NCI-H2029 treated with DMSO at 0.1 percent for 48 hours (cell line): ENCODE data around the gene GPS1.

ENCODE experiments used
- DNase-seq: peaks from one replicate; lab custom pipeline; 2025; lab: John Stamatoyannopoulos, UW

Gene GPS1

DNA sequence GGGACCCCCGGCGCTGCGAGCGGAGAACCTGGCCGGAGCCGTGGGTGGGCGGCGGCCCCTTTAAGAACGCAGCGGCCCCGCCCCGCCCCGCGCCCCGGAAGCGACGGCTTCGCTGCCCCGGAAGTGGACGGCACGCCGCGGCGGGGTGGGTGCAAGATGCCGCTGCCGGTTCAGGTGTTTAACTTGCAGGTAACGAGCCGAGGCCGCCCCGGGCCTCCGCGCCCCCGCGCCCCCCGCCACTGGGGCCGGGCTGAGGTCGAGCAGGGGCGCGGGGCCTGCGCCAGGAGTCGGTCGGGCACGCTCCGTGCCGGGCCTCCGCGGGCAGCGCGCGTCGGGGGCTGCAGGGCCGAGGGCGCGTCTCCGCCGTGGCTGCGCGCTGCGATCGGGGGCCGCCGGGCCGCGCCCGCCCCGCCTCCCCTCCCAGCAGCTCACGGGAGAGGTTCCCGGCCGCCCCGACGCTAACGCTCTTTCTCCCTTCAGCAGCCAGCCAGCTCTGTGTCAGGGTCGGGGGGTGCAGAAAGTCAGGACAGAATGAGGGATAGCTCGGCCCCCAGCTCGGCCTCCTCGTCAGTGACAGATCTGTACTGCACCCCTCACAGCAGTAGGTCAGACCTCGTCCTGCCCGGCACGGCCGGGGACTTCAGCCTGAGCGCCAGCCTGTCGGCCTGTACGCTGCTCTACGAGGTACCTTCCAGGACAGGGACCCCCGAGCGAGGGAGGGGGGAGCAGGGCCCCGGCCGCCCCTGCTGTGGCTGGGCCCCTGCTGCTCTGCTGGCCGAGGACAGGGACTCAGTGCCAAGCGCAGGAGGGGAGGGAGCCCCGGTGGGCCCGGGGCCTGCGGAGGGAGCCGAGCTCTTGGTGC, at the start of gene GPS1, which contains the start of gene RFNG:
Gene GPS1, plus strand, starts transcription at position 123 of the 862 bp plus-strand sequence. Its CDS starts 34 bp downstream, at position 157.
Gene RFNG, minus strand, starts transcription at position 36 of the 862 bp plus-strand sequence. CDS start 45 bp downstream, outside the sequence.
- DNase-seq: no peak

DNA sequence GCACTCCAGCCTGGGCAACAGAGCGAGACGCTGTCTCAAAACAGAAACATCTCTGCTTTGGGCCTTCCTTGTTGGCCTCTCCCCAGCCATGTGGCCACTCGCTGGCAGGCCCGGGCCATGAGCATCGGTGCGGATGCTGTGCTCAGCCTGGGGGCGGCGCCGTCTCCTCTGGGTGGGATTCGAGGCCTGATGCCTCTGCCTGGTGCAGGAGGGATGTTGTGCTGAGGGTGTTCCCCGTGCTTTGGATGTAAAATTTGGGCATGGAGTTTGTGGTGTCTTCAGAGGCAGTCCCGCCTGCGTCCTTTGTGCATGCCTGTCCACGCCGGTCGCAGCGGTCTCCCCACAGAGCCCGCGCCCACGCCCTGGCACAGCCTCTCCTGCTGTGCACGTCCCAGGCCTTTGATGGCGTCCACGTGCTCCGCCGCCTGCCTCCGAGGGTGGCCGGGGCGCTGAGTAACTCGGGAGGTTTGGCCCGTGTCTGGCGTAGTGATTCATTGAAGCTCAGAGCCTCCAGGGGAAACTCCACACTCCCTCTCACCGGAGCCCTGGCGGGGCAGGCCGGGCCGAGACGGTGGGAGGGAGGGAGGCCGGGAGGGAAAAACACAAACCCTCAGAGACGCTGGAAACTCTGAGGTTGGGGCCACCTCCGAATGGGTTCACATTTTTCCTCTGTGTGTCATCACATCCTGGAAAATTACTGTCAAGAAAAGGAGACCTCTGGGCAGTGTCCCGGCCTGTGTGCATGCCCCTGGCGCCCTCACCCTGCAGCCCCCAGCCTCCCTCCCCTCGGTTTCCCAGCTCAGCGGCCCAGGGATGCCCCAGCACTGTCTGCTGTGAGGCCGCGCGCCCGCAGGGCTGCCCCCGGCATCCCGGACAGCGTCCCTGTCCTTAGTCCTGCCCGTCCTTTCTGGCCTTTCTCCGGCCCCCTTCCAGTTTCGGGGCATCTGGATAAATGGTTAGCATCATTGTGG, 48.0 kb upstream of the GPS1 start:
- no peak for DNase-seq

DNA sequence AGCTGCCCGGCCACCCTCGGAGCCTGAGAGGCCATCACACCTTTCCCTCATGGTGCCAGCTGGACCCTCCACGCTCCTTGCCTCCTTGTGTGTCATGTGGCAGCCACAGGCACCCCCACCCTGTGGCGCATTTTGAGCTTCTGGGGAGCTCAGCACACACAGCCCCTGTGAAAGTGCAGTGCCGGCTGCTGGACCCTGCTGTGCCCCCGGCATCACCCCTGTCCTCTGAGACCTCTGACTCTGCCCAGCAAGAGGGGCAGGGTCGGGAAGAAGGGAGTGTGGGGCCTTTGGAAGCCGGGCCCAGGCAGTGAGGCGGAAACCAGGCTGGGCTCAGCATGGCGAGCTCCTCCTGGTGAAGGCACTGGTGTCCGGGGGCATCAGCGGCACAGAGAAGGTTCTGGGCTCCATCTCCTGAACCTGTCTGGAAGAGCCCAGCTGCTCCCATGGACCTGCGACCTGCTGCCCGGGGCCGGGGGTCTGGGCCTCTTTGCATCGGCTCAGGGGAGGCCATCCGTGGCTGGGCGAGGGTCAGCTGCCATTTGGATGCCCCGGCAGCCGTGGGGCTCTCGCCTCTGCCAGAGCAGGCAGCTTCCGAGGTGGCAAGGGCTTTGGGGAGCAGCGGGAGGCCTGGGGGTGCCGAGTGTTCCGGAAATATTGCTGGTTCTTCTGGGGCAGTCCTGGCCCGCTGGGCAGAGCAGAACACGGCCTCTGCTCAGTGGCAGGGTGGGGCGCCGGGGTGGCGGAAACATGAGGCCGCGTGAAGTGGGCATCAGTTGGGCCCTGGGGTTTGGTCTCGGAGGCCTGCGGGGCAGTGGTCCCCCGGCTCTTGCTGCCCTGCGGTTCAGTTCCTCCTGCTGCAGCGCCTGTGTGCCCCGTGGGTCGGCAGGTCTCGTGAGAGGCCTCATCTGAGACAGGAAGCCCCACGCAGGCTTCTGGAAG, 46.9 kb upstream of the GPS1 start:
- no peak for DNase-seq

DNA sequence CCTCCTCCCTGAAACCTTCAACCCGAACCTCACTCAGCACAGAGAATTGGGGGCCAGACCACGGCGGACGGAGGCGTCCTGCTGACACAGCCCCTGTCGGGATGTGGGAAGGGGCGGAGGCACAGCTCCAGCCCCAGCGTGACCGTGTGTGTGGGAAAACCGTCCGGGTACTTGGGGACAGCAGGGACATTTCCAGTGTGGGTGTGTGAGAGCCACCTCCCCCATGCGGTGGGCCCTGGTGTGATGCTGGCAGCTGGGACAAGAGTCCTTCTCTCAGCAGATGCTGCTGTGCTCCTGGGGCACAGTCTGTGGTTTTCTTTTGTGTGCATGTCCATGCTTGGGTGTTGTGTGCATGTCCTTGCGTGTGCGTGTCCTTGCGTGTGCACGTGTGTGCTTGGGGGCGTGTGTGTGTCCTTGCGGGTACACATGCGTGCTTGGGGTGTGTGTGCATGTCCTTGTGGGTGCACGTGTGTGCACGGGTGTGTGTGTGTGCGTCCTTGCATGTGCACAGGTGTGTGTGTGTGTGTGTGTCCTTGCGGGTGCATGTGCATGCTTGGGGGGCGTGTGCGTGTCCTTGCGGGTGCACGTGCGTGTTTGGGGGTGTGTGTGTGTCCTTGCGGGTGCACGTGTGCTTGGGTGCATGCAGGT, 45.9 kb upstream of the GPS1 start:
- DNase-seq: no peak

DNA sequence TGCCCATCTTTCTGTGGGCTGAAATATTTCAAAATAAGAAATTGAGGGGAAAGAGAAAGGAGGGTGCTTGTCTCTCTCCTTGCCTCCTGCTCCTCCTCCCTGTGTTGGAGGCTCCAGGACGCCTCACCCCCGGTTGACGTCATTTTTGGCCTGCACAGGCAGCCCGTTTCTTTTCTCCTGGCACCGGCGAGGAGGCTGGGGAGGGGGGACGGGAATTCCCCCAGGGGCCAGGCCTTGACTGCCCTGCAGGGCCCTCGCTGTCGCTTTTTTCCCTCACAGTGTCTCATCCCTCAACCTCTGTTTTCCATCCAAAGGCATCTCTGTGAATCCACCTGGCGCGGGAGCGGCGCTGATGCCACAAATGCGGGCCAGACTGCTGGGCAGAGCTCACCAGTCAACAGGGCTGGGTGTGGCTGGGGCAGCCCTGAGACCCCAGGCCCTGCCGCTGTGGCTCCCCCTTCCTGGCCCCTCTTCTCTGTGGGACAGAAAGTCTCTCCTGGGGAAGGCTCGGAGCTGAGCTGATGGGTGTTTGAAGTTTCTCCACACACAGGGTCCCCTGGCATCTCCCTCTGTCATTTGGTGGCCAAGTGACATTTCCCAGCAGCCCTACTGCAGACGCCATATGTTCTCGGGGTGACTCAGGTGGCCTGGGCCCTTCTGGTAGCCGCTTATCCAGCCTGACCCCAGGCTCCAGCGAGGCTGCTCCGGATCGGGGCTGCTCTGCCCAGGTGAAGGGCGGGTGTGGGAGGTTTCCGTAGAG, 45.0 kb upstream of the GPS1 start:
- no peak for DNase-seq

DNA sequence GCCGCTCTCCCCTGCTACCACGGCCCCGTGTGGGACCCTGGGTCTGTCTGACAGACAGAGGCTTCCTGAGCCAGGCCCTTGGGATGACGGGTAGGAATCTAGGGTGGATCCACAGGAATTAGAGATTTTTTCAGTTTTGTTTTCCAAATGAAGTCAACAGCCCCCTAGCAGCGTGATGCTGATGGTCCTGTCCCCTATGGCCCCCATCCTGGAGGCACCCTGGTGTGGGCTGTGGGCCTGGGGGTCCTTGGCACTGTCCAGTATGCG, 44.5 kb upstream of the GPS1 start:
- no peak for DNase-seq

DNA sequence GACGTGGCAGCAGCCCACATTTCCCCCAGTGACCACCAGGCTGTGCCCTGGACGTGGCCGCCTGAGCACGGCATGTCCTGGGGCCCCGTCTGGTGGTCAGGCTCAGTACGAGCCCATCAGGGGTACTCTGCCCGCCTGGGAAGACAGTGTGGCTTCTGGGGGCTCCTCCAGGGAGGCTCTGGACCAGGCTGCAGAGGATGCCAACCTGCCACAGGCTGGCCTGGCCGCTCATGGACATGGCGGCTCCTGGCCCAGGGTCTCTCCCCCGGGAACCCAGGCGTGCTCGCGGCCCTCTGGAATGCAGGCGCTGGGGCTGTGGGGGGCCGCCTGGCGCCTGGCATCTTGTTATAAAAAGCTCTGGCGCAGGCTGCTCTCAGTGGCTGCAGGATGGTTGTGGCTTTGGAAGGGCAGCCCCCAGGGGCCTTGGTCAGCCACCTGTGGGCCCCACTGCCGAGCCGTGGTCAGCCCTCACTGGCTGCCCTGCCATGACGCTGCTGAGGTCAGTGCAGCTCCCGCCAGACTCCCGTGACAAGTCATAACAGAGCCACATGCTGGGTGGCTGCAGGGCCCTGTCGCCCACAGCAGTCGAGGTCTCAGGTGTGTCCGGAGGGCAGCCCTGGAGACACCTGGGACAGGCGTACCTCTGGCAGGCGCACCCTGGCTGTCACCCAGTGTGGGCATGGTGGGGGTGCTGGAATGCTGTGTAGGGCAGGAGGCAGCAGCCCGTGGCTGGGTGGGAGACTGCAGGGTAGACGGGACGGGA, 44.0 kb upstream of the GPS1 start:
- no peak for DNase-seq

DNA sequence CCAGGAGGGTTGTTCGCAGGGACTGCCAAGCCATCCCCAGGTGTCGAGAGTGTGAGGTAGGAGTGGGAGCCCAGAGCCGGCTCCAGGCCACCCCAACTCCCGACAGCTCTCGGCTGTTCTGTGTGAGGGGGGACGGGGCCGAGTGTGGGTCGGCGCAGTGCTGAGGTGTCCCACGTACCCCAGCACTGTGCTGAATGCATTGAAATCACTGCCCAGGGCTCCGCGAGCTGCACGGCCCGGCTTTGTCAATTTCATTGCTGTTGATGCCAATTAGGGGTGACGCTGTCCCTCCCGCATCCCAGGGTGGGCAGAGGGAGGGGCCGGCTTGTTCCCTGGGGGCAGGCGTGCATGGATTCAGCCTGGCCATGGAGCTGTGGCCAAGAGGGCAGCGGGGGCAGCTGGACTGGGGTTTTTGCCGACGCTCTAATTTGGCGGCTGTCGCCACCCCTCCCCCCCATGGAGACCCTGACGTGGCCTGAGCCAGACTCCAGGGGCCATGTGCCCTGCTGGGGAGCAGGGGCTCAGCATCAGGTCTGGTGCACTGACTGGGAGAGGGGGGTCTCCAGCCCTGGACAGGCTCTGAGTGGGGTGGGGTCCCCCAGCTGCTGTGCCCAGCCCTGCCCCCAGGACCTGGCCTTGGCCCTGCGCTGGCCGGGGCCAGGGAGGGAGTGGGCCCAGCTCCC, 43.3 kb upstream of the GPS1 start:
- no peak for DNase-seq

DNA sequence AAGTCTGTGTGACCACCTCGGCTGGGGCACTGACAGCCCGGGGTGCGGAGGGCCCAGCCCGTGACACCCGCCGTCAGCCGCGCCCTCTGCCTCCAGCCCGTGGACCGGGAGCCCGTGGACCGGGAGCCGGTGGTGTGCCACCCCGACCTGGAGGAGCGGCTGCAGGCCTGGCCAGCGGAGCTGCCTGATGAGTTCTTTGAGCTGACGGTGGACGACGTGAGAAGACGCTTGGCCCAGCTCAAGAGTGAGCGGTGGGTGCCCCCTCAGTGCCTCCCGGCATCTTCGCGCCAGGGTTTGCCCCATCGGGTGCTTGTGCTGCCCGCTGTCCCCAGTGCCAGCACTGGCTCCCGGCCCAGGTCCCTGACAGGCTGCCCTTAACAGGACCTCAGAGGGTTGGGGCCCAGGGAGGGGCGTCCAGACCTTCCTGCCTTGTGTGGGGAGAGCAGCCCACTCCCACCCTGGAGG, 42.7 kb upstream of the GPS1 start:
- DNase-seq: no peak

DNA sequence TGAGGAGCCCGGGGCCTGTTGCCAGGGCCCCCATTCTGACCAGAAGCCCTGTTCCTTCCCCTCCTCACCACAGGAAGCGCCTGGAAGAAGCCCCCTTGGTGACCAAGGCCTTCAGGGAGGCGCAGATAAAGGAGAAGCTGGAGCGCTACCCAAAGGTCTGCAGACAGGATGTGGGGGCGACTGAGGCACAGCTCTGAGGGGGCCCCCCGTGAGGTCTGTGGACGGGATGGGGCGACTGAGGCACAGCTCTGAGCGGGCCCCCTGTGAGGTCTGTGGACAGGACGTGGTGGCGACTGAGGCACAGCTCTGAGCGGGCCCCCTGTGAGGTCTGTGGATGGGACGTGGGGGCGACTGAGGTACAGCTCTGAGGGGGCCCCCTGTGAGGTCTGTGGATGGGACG, 42.3 kb upstream of the GPS1 start:
- no peak for DNase-seq

DNA sequence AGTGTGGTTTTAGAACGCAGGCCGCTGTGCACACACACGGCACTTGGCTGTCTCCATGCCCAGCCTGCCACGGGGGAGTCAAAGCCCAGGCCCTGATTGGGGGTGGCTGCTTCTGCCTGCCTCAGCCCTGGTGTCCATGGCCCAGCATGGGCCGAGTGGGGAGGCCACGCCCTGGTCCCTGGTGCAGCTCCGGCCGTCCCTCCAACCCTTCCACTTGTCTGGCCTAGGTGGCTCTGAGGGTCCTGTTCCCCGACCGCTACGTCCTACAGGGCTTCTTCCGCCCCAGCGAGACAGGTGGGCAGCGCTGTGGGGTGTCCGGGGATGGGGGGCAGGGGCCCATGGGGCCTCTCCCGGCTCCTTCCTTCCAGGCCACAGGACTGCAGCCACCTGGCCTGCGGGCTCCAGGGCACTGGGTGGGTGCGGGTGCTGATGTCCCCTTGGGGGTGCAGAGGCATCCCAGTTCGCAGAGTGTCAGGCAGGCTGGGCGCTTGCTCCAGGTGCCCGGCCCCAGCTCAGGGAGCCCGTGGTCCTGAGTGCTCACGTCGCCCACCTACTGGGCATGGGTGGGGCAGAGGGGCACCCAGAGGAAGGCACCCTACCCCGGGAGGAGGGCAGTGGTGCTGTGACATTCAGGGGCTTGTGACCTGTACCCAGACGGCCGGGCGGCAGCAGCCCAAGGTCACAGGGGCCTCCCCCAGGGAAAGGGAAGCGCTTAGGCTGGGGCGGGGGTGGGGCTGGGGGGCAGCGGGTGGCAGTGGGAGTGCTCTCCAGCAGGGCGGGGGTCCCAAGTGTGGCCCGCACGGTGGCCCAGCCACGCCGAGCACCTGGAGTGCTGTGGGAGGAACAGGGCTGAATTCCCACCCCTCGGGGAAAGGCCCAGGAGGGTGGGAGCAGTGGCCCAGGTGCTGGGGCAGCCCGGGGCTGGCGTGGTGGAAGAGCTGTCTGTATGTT, 40.8 kb upstream of the GPS1 start:
- no peak for DNase-seq

DNA sequence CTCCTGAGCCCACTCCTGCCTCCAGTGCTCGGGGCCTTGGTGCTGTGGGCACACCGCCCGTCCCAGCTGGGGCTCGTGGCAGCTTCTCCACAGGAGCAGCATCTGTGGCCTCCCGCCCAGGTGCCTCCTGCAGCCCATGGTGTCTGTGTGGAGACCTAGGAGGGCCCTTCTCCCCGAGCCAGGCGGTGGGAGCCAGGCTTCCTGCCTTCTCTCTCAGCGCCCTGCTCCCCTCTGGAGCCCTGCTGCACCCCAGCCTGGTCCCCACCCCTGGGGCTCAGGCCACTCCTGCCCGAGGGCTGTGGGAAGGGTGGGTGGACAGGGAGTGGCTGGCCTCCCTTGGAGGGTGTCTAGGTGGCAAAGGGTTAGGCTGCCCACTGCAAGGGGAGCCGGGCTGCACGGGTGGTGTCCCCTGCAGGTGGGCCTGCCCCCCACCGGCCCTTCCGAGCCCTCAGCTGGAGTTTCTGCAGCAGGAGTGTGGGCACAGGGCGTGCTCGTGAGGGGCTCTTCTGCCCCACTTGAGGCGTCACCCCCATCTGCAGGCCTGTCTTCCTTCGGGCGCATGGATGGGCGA, 40.0 kb upstream of the GPS1 start:
- no peak for DNase-seq

DNA sequence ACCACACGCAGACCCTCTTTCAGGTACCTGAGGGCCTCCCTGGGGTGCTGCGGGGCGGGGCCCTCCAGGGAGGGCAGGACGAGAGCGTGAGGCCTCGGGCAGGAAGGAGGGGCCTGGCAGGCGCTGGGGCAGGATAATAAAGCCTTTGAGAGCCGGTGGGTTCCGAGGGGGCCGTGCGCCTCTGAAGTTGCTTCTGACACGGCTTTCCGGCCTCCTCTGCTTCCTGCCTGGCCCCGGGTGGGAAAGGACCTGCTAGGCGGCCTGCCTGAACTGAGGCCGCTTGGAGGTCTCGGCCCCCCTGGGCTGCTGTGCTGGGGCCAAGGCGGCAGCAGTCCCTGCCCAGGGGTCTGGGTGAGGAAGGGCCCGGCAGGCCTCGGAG, 39.4 kb upstream of the GPS1 start:
- no peak for DNase-seq

DNA sequence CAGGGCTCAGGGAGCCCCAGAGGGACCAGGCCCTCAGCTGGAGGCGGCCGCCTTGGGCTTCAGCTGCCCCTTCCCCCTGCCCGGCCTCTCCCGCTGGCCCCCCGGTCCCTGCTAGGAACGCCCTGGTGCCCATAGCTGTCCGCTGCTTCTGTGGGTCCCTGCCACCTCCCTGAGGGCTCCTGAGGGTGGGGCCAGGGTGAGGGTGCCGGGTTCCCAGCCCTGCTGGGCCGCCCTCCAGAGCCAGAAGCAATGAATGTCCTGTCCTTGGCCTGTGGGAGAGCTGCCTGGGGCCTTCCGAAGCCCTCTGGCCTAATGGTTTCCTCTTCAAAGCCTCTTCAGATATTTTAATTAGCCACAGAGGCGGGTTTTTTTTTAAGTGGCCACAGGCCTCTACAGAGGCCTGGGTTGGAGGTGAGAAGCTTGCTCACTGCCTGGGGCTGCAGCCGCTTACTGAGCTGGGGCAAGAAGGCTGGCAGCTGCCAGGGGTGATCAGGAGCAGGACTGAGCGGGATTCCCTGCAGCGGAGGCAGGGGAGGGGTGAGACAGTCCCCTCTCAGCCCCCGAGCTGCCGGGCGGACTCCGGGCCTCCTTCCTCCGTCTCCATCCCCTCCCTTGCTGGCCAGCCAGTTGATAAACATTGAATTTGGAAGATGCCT, 38.9 kb upstream of the GPS1 start:
- DNase-seq: no peak

DNA sequence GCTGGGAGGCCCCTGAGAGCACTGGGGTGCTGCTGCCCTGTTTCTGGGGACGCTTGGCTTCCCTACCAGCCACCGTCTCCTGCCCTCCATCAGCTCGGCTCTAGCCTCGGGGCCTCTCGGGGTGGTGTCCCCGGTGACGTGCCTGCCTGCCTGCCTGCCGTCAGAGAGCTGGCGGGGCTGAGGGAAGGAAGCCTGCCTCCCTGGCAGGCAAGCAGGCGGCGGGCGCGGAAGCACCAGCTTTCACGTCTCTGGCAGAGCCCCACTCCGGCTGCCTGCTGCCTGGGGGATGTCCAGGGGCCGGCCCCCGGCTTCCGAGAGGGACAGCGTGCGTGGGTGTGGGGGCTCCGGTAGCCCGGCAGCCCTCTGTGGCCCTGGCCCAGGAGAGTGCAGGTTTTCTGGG, 38.4 kb upstream of the GPS1 start:
- DNase-seq: no peak

DNA sequence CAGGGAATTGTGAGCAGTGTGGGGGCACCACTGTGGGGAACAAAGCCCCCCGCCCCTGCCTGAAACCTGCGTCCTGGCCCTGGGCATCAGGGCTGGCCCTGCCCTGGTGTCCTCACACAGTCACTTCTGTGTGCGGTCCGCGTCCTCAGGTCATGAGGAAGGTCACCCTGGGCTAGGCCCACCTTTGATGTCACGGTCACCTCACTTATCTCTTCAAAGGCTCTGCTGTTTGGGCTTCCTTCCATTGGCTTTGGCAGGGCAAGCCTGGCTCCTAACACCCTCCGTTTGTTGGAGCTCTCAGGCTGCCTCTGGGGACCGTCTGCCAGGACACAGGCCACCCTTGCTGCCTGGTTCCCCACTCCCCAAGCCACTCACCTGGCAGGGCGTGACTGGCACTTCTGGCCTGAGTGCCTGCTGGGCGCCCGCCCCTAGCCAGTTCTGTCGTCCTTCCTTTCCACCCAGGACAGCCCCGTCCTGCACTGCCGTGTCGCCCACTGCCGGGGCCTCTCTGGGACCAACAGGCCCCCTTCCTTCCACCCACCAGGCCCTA, 37.9 kb upstream of the GPS1 start:
- DNase-seq: no peak

DNA sequence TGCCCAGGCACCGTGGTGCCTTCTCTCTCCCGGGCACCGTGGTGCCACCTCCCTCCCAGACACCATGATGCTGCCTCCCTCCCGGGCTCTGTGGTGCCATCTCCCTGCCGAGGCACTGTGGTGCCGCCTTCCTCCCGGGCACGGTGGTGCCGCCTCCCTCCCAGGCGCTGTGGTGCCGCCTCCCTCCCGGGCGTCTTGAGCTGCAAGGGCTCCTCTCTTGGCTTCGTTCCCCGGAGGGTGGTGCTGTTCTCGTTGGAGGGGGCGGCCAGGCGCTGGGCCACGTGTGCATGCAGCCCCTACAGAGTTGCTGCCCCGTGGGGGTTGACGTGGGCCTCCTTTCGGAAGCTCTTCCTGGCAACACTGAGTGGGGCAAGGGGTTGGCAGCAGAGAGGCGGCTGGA, 37.3 kb upstream of the GPS1 start:
- no peak for DNase-seq
